Mesenchymal stem cell (in vitro differentiated cells and primary cell): Measurements from ENCODE around the gene ZC3H18.

Experiments used
- DNase-seq: peaks from one replicate; pipeline ENCODE4 v3.0.0-alpha.2; 2013
- H2AFZ ChIP-seq: one replicate; pipeline ENCODE4 v1.6.1; 2013; ENCODE audit warnings: low read depth, mild to moderate bottlenecking, control low read depth, inconsistent platforms, low read length, moderate library complexity
- H2AK5ac ChIP-seq: 2 replicates; pipeline ENCODE4 v1.6.1; 2013; ENCODE audit warnings: low read length, moderate library complexity, mild to moderate bottlenecking, inconsistent platforms; ENCODE audit not compliant: severe bottlenecking
- H2BK120ac ChIP-seq: one replicate; pipeline ENCODE4 v1.6.1; 2013; ENCODE audit warnings: low read depth, mild to moderate bottlenecking, inconsistent platforms, low read length, moderate library complexity
- H2BK12ac ChIP-seq, 2 experiments: one replicate each; pipeline ENCODE4 v1.6.1; 2013; ENCODE audit warnings: inconsistent platforms in 2 of 2, low read length in 2 of 2, mild to moderate bottlenecking in 2 of 2, moderate library complexity in 2 of 2, control low read depth in 1 of 2
- H2BK15ac ChIP-seq: one replicate; pipeline ENCODE4 v1.6.1; 2013; ENCODE audit warnings: mild to moderate bottlenecking, low read depth, inconsistent platforms; ENCODE audit not compliant: poor library complexity, severe bottlenecking
- H2BK5ac ChIP-seq: 2 replicates; pipeline ENCODE4 v1.6.1; 2013; ENCODE audit warnings: low read depth, mild to moderate bottlenecking, low read length, control low read depth, inconsistent platforms; ENCODE audit not compliant: poor library complexity, severe bottlenecking
- H3K14ac ChIP-seq, 2 experiments: one replicate each; pipeline ENCODE4 v1.6.1; 2013; ENCODE audit warnings: inconsistent platforms in 2 of 2, low read length in 2 of 2, control low read depth in 1 of 2, mild to moderate bottlenecking in 1 of 2, moderate library complexity in 1 of 2
- H3K18ac ChIP-seq, 2 experiments: one replicate each; pipeline ENCODE4 v1.6.1; 2013; ENCODE audit warnings: inconsistent platforms in 2 of 2, low read length in 2 of 2, control low read depth in 1 of 2, low read depth in 1 of 2, mild to moderate bottlenecking in 1 of 2
- H3K23ac ChIP-seq, 2 experiments: one replicate each; pipeline ENCODE4 v1.6.1; 2013; ENCODE audit warnings: inconsistent platforms in 2 of 2, low read length in 2 of 2, mild to moderate bottlenecking in 2 of 2, moderate library complexity in 2 of 2, control low read depth in 1 of 2
- H3K27ac ChIP-seq: 2 replicates; pipeline ENCODE4 v1.5.1; 2013; ENCODE audit warnings: mild to moderate bottlenecking, moderate library complexity, low read length, control low read depth, inconsistent platforms; ENCODE audit not compliant: poor library complexity, severe bottlenecking
- H3K27me3 ChIP-seq, 2 experiments: 2 replicates each; pipeline versions ENCODE4 v1.6.1 to v1.7.0; 2013; ENCODE audit warnings: low read length in 2 of 2, mild to moderate bottlenecking in 2 of 2, moderate library complexity in 2 of 2, control low read depth in 1 of 2, inconsistent platforms in 1 of 2; ENCODE audit not compliant: control insufficient read depth in 1 of 2, insufficient read depth in 1 of 2
- H3K36me3 ChIP-seq, 2 experiments: 2 replicates each; pipeline versions ENCODE4 v1.6.1 to v1.7.0; 2013; ENCODE audit warnings: low read length in 2 of 2, control low read depth in 1 of 2, inconsistent platforms in 1 of 2, low read depth in 1 of 2, mild to moderate bottlenecking in 1 of 2; ENCODE audit not compliant: insufficient read depth in 2 of 2, control insufficient read depth in 1 of 2
- H3K4ac ChIP-seq, 2 experiments: one replicate each; pipeline ENCODE4 v1.6.1; 2013; ENCODE audit warnings: inconsistent platforms in 2 of 2, low read length in 2 of 2, mild to moderate bottlenecking in 2 of 2, moderate library complexity in 2 of 2, control low read depth in 1 of 2, low read depth in 1 of 2
- H3K4me1 ChIP-seq: 2 replicates; pipeline ENCODE4 v1.6.1; 2013; ENCODE audit warnings: low read depth, low read length, control low read depth; ENCODE audit not compliant: control insufficient read depth, insufficient read depth
- H3K4me2 ChIP-seq: 2 replicates; pipeline ENCODE4 v1.6.1; 2013; ENCODE audit warnings: low read length, mild to moderate bottlenecking, inconsistent platforms; ENCODE audit not compliant: poor library complexity, severe bottlenecking
- H3K4me3 ChIP-seq, 2 experiments: 2 replicates each; pipeline versions ENCODE4 v1.5.1 to v1.7.0; 2013; ENCODE audit warnings: low read length in 2 of 2, mild to moderate bottlenecking in 2 of 2, control low read depth in 1 of 2, low read depth in 1 of 2; ENCODE audit not compliant: insufficient read depth in 1 of 2
- H3K79me1 ChIP-seq: replicated peaks from 2 replicates; pipeline ENCODE4 v1.6.1; 2013; ENCODE audit warnings: mild to moderate bottlenecking, control low read depth, low read length, inconsistent platforms; ENCODE audit not compliant: poor library complexity, severe bottlenecking
- H3K9ac ChIP-seq: 2 replicates; pipeline ENCODE4 v1.7.0; 2013; ENCODE audit warnings: mild to moderate bottlenecking, low read length, moderate library complexity
- H3K9me3 ChIP-seq: 2 replicates; pipeline ENCODE4 v1.7.0; 2013; ENCODE audit warnings: mild to moderate bottlenecking, low read length; ENCODE audit not compliant: control insufficient read depth
- H4K8ac ChIP-seq: one replicate; pipeline ENCODE4 v1.6.1; 2013; ENCODE audit warnings: inconsistent platforms, mild to moderate bottlenecking, low read length, moderate library complexity
- H4K91ac ChIP-seq: one replicate; pipeline ENCODE4 v1.6.1; 2013; ENCODE audit warnings: mild to moderate bottlenecking, low read length, inconsistent platforms
- WGBS: methylation state at CpG from one replicate; pipeline ENCODE4 v1.1.7; 2013; ENCODE audit warnings: mixed read lengths; 5-methylcytosine and 5-hydroxymethylcytosine counted together

The ZC3H18 gene

GRCh38 chr16:88645941-88646340 lies 75.7 kb downstream of the ZC3H18 start:
- H2AFZ ChIP-seq = no peak overlapping the region
- H3K23ac ChIP-seq = no peak overlapping the region
- no peak for DNase-seq
- peaks cover 26% of the 10 kb centered on the region for H3K4me1 ChIP-seq
- H2AK5ac ChIP-seq = no peak overlapping the region
- H3K9ac ChIP-seq = no peak overlapping the region
- H2BK5ac ChIP-seq = no peak overlapping the region
- H2BK15ac ChIP-seq = no peak overlapping the region
- H3K27me3 ChIP-seq = peaks cover 0 to 4% of the 10 kb centered on the region in 2 experiments
- H2BK12ac ChIP-seq = no peak overlapping the region
- H2BK120ac ChIP-seq = no peak overlapping the region
- H4K8ac ChIP-seq = peak overlapping the region; percentile 28
- H3K18ac ChIP-seq = no peak overlapping the region
- H3K27ac ChIP-seq = no peak overlapping the region
- peaks cover 0 to 56% of the 10 kb centered on the region in 2 experiments for H3K36me3 ChIP-seq
- no peak overlapping the region for H3K14ac ChIP-seq
- no peak overlapping the region for H4K91ac ChIP-seq
- WGBS = 95% methylated on average over 23 of the region's 23 CpGs
- H3K9me3 ChIP-seq = no peaks in the 10 kb centered on the region
- H3K79me1 ChIP-seq = peaks cover 23% of the 10 kb centered on the region
- H3K4ac ChIP-seq = no peak overlapping the region
- H3K4me3 ChIP-seq = no peak overlapping the region
- H3K4me2 ChIP-seq = no peak overlapping the region

- H3K36me3 ChIP-seq = peaks cover 0 to 56% of the 10 kb centered on the region in 2 experiments
- no peak overlapping the region for H2AK5ac ChIP-seq
- no peak overlapping the region for H2BK120ac ChIP-seq
- no peak overlapping the region for H3K18ac ChIP-seq
- H3K14ac ChIP-seq = no peak overlapping the region
- no peak overlapping the region for H3K4ac ChIP-seq
- H3K4me3 ChIP-seq = no peak overlapping the region
- no peak overlapping the region for H3K23ac ChIP-seq
- H3K27me3 ChIP-seq = no peaks in the 10 kb centered on the region
- no peak for DNase-seq
- no peak overlapping the region for H2AFZ ChIP-seq
- H2BK5ac ChIP-seq = no peak overlapping the region
- H3K27ac ChIP-seq = no peak overlapping the region
- no peak overlapping the region for H3K4me2 ChIP-seq
- 95% methylated on average over 28 of the region's 28 CpGs for WGBS
- peaks cover 31% of the 10 kb centered on the region for H3K4me1 ChIP-seq
- H3K9ac ChIP-seq = no peak overlapping the region
- no peaks in the 10 kb centered on the region for H3K9me3 ChIP-seq
- H4K8ac ChIP-seq = peak overlapping the region; percentile 28
- no peak overlapping the region for H2BK12ac ChIP-seq
- H3K79me1 ChIP-seq = peaks cover 25% of the 10 kb centered on the region
- H2BK15ac ChIP-seq = no peak overlapping the region
- no peak overlapping the region for H4K91ac ChIP-seq
Measured at GRCh38 chr16:88646345-88647034, 76.3 kb downstream of the ZC3H18 start.

- Histone ChIP-seq H3K27ac (no peak overlapping the region), H3K79me1 (peaks cover 25% of the 10 kb centered on the region), H3K4ac (no peak overlapping the region), H2AFZ (no peak overlapping the region), H2AK5ac (no peak overlapping the region), H3K27me3 (no peaks in the 10 kb centered on the region), H3K4me2 (no peak overlapping the region), H4K91ac (peak overlapping the region; percentile 45), H3K4me1 (peaks cover 39% of the 10 kb centered on the region), H3K23ac (peak overlapping the region in 1 of 2 experiments; percentile 14), H3K9me3 (no peaks in the 10 kb centered on the region), H3K4me3 (no peak overlapping the region), H3K9ac (no peak overlapping the region), H2BK12ac (peak overlapping the region in 1 of 2 experiments; percentile 6), H2BK5ac (no peak overlapping the region), H3K18ac (no peak overlapping the region), H3K36me3 (peaks cover 4 to 56% of the 10 kb centered on the region in 2 experiments), H3K14ac (no peak overlapping the region), H2BK120ac (no peak overlapping the region), H4K8ac (no peak overlapping the region), H2BK15ac (no peak overlapping the region)
- no peak for DNase-seq
- 95% methylated on average over 17 of the region's 22 CpGs for WGBS
Measured at GRCh38 chr16:88647178-88648070, 77.2 kb downstream of the ZC3H18 start.
